ENCODE results near the gene EIF4E3.

DNA sequence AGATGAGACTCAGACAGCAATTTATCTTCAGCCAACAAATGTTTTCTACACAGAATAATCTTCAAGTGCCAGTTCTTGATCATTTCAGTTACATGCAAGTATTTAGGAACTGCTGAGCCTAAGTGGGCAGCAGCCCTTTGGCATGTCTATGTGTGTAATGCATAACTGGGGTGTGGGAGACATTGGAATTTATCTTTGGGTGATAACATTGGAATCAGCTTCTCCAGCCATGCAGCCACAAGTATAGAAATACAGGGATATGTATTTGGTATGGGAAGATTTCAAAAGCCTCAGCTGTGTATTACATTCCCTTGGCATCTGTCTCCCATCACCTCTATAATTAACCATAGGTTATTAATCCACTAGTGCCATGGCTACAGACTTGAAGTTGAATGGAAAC is 78.2 kb downstream of the EIF4E3 start:
- TF ChIP-seq, protein P1, sequence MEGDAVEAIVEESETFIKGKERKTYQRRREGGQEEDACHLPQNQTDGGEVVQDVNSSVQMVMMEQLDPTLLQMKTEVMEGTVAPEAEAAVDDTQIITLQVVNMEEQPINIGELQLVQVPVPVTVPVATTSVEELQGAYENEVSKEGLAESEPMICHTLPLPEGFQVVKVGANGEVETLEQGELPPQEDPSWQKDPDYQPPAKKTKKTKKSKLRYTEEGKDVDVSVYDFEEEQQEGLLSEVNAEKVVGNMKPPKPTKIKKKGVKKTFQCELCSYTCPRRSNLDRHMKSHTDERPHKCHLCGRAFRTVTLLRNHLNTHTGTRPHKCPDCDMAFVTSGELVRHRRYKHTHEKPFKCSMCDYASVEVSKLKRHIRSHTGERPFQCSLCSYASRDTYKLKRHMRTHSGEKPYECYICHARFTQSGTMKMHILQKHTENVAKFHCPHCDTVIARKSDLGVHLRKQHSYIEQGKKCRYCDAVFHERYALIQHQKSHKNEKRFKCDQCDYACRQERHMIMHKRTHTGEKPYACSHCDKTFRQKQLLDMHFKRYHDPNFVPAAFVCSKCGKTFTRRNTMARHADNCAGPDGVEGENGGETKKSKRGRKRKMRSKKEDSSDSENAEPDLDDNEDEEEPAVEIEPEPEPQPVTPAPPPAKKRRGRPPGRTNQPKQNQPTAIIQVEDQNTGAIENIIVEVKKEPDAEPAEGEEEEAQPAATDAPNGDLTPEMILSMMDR (IDR thresholded peaks at IDR 0.05): no peak
- TF ChIP-seq POLR2A (IDR thresholded peaks at IDR 0.05): no peak

Data from lower leg skin (tissue), 3 donors.